GM06990 (cell line): ENCODE measurements around the gene IGFBP5.
A peak's percentile ranks its signal among the peaks of the same experiment; 100 is the strongest.

ENCODE experiments used
- DNase-seq: peaks from one replicate; pipeline ENCODE4 v3.0.0-alpha.2; 2011; ENCODE audit not compliant: insufficient read length; ENCODE audit errors: extremely low read depth
- H3K27me3 ChIP-seq: replicated peaks from 2 replicates; pipeline ENCODE4 v1.6.0; 2011; ENCODE audit warnings: low read length; ENCODE audit not compliant: control insufficient read depth, insufficient read depth
- H3K36me3 ChIP-seq: 2 replicates; pipeline ENCODE4 v1.5.1; 2011; ENCODE audit warnings: low read length; ENCODE audit not compliant: control insufficient read depth, insufficient read depth
- H3K4me3 ChIP-seq: replicated peaks from 2 replicates; pipeline ENCODE4 v1.5.1; 2011; ENCODE audit warnings: low read depth, mild to moderate bottlenecking, control low read depth, low read length
- CTCF ChIP-seq: IDR thresholded peaks from 2 replicates; pipeline ENCODE4 v1.5.1; 2011; ENCODE audit warnings: low read length, control low read depth, mild to moderate bottlenecking, inconsistent platforms; ENCODE audit not compliant: insufficient read depth, poor library complexity, severe bottlenecking

IGFBP5 gene

GRCh38 chr2:216670266-216671080, 24.9 kb downstream of the IGFBP5 start:
- TF ChIP-seq CTCF = no peak
- Histone ChIP-seq H3K4me3 (no peak overlapping the region), H3K27me3 (no peaks in the 10 kb centered on the region; the same call in none of the 2 replicates), H3K36me3 (no peaks in the 10 kb centered on the region)
- no peak for DNase-seq

GRCh38 chr2:216666461-216667233, 28.7 kb downstream of the IGFBP5 start:
- no peaks in the 10 kb centered on the region; the same call in none of the 2 replicates for H3K27me3 ChIP-seq
- TF ChIP-seq CTCF = peak; percentile 96
- H3K36me3 ChIP-seq = no peaks in the 10 kb centered on the region
- no peak overlapping the region for H3K4me3 ChIP-seq
- peak; percentile 25 for DNase-seq

- H3K27me3 ChIP-seq = no peaks in the 10 kb centered on the region; the same call in none of the 2 replicates
- no peak for TF ChIP-seq CTCF
- no peak overlapping the region for H3K4me3 ChIP-seq
- no peaks in the 10 kb centered on the region for H3K36me3 ChIP-seq
- no peak for DNase-seq
Measured at GRCh38 chr2:216665717-216666116, 29.6 kb downstream of the IGFBP5 start.

- no peaks in the 10 kb centered on the region; the same call in 1 of the 2 replicates for H3K27me3 ChIP-seq
- no peak for TF ChIP-seq CTCF
- no peak overlapping the region for H3K4me3 ChIP-seq
- no peak for DNase-seq
- no peaks in the 10 kb centered on the region for H3K36me3 ChIP-seq
Measured at GRCh38 chr2:216665242-216665641, 30.1 kb downstream of the IGFBP5 start.

- peak; percentile 22 for TF ChIP-seq CTCF
- no peak overlapping the region for H3K4me3 ChIP-seq
- H3K36me3 ChIP-seq = no peaks in the 10 kb centered on the region
- no peaks in the 10 kb centered on the region; the same call in 1 of the 2 replicates for H3K27me3 ChIP-seq
- no peak for DNase-seq
Measured at GRCh38 chr2:216664593-216665034, 30.7 kb downstream of the IGFBP5 start.
